Astrocyte of the cerebellum (primary cell): ENCODE results near the gene RASGRP4.

Experiments used
- DNase-seq: peaks from one replicate; pipeline ENCODE4 v3.0.0-alpha.2; 2011; ENCODE audit warnings: low read depth
- H3K4me3 ChIP-seq: 2 replicates; pipeline ENCODE4 v1.5.1; 2011; ENCODE audit warnings: mild to moderate bottlenecking, low read depth, low read length, moderate library complexity
- CTCF ChIP-seq: IDR thresholded peaks from 2 replicates; pipeline ENCODE4 v1.5.1; 2012; ENCODE audit warnings: low read length, low read depth, moderate library complexity, mild to moderate bottlenecking; ENCODE audit errors: missing control alignments
- in situ Hi-C: cut with HindIII; loops from 2 replicates; pipeline ENCODE4 v1.10.0; 2017; ENCODE audit warnings: low sequenced_read_pairs

Gene RASGRP4

DNA sequence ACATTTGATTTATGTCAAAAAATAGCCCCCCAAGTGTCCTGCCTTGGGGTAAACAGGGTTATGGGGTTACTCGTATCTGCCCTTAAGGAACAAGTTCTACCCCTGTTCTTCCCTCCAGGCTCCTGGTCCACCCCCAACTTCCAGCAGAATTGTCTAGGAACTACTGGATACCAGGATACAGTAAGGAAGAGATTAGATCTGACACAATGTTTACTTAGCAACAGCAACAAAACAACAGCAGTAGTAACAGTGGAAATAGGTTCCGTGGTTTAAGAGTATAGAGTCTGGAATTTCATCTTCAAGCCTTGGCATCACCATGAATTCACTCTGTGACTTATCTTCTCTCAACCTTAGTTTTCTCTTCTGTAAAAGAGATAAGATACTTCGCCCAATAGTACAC is 24.9 kb downstream of the RASGRP4 start:
- no peak for DNase-seq
- TF ChIP-seq CTCF = no peak
- in situ Hi-C loops = no loop called here
- H3K4me3 ChIP-seq = no peak overlapping the region

DNA sequence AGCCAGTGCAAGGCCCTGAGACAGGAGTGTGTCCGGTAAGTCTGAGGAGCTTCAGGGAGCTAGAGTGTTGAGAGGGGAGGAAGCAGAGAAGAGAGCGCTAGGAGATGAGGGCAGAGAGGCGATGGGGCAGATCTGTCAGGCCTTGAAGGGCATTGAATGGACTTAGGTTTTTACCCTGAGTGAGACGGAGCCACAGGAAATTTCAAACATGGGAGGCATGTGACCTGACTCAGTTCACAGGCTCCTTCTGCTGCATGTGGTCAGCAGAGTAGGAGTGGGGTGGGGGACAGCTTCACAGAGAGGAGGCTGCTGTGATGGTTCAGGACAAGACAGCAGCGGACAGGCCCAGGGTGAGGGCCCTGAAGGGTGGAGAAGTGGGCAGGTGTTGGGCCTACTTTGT is 25.7 kb downstream of the RASGRP4 start:
- TF ChIP-seq CTCF = no peak
- in situ Hi-C loops = no loop called here
- no peak overlapping the region for H3K4me3 ChIP-seq
- no peak for DNase-seq

- H3K4me3 ChIP-seq = no peak overlapping the region
- no peak for TF ChIP-seq CTCF
- DNase-seq = no peak
- in situ Hi-C loops = no loop called here
Measured at GRCh38 chr19:38399537-38399936, 26.5 kb downstream of the RASGRP4 start.

- H3K4me3 ChIP-seq = no peak overlapping the region
- TF ChIP-seq CTCF = no peak
- in situ Hi-C loops = no loop called here
- DNase-seq = no peak
Measured at GRCh38 chr19:38399081-38399480, 26.9 kb downstream of the RASGRP4 start.

GRCh38 chr19:38395381-38396114 is 30.5 kb downstream of the RASGRP4 start:
- no peak for DNase-seq
- in situ Hi-C loops = no loop called here

GRCh38 chr19:38394488-38394887 is 31.5 kb downstream of the RASGRP4 start:
- in situ Hi-C loops = no loop called here
- TF ChIP-seq CTCF = no peak
- no peak for DNase-seq
- H3K4me3 ChIP-seq = no peak overlapping the region

More at GRCh38 chr19:38395381-38396114, 30.5 kb downstream of the RASGRP4 start:
- no peak overlapping the region for H3K4me3 ChIP-seq
- no peak for TF ChIP-seq CTCF
